KMS-11 (cell line): Measurements from ENCODE around the gene GPR141.

Source experiments
- H2AFZ ChIP-seq: fragments of 200-600 bp; sonication (generic); 2 replicates; pipeline ENCODE4 v1.6.1; 2016; ENCODE audit warnings: antibody characterized with exemption, mixed run types, low read depth
- H3K27ac ChIP-seq: fragments of 200-600 bp; sonication (generic); 2 replicates; pipeline ENCODE4 v1.6.1; 2016; ENCODE audit warnings: mild to moderate bottlenecking, mixed run types
- H3K27me3 ChIP-seq: fragments of 200-600 bp; sonication (generic); 2 replicates; pipeline ENCODE4 v1.6.1; 2017; ENCODE audit warnings: mild to moderate bottlenecking, low read depth, mixed run types, moderate library complexity; ENCODE audit not compliant: insufficient read depth
- H3K36me3 ChIP-seq: fragments of 200-600 bp; sonication (generic); 2 replicates; pipeline ENCODE4 v1.6.1; 2017; ENCODE audit warnings: mild to moderate bottlenecking, mixed run types; ENCODE audit not compliant: insufficient read depth
- H3K4me1 ChIP-seq: fragments of 200-600 bp; sonication (generic); 2 replicates; pipeline ENCODE4 v1.6.1; 2016; ENCODE audit warnings: mild to moderate bottlenecking, low read depth, mixed run types; ENCODE audit not compliant: poor library complexity, severe bottlenecking
- H3K4me2 ChIP-seq: fragments of 200-600 bp; sonication (generic); 2 replicates; pipeline ENCODE4 v1.7.0; 2016; ENCODE audit warnings: mild to moderate bottlenecking, mixed run types
- H3K4me3 ChIP-seq: fragments of 200-600 bp; sonication (generic); IDR thresholded peaks from 2 replicates; pipeline ENCODE4 v1.6.1; 2017; ENCODE audit warnings: low read depth, low read length, mixed read lengths; ENCODE audit not compliant: insufficient read depth
- H3K79me2 ChIP-seq: fragments of 200-600 bp; sonication (generic); 2 replicates; pipeline ENCODE4 v1.6.1; 2016; ENCODE audit warnings: low read depth, mixed run types; ENCODE audit not compliant: insufficient read depth
- H3K9ac ChIP-seq: fragments of 200-600 bp; sonication (generic); 2 replicates; pipeline ENCODE4 v1.6.1; 2016; ENCODE audit warnings: mild to moderate bottlenecking, mixed run types
- H4K20me1 ChIP-seq: fragments of 200-600 bp; sonication (generic); 2 replicates; pipeline ENCODE4 v1.6.1; 2016; ENCODE audit warnings: mild to moderate bottlenecking, mixed run types; ENCODE audit not compliant: insufficient read depth
- TF ChIP-seq, protein P1 (sequence below): fragments of 200-600 bp; sonication (generic); conservative IDR thresholded peaks from 2 replicates; pipeline ENCODE4 v1.6.1; 2017; ENCODE audit warnings: low read depth, mild to moderate bottlenecking, antibody characterized with exemption, low read length, moderate library complexity, mixed read lengths

Gene GPR141

DNA sequence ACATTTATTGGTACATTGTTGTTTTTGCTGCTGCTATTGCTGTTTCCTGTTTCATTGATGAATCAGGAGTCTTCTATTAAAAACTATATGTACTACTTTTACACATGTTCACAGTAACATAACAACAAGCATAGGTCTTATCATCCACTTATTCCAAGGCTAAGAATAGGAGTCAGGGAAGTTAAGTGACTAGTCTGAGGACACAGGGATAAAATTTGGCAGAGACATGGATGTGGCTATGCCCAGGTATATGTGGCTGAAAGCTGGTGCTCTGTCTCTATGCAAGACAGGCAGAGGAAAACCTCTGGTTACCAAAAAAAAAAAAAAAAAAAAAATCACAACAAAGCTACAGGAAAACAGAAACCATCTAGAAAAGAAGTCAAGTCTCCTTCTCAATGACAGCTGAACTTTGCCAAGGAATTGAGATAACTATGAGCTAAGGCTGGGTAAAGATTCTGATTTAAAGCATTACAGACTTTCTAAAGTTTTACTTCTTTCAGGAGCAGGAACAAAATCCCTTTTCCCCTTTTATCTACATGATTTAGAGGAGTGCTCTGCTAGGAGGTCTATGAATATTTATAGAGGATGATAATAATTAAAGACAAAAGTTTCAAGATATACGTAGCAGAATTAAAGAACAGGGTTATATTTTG is 70.0 kb downstream of the GPR141 start:
- Histone ChIP-seq H3K36me3 (no peaks in the 10 kb centered on the region), H3K4me2 (no peak overlapping the region)
- TF ChIP-seq, protein P1, sequence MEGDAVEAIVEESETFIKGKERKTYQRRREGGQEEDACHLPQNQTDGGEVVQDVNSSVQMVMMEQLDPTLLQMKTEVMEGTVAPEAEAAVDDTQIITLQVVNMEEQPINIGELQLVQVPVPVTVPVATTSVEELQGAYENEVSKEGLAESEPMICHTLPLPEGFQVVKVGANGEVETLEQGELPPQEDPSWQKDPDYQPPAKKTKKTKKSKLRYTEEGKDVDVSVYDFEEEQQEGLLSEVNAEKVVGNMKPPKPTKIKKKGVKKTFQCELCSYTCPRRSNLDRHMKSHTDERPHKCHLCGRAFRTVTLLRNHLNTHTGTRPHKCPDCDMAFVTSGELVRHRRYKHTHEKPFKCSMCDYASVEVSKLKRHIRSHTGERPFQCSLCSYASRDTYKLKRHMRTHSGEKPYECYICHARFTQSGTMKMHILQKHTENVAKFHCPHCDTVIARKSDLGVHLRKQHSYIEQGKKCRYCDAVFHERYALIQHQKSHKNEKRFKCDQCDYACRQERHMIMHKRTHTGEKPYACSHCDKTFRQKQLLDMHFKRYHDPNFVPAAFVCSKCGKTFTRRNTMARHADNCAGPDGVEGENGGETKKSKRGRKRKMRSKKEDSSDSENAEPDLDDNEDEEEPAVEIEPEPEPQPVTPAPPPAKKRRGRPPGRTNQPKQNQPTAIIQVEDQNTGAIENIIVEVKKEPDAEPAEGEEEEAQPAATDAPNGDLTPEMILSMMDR, result no peak

DNA sequence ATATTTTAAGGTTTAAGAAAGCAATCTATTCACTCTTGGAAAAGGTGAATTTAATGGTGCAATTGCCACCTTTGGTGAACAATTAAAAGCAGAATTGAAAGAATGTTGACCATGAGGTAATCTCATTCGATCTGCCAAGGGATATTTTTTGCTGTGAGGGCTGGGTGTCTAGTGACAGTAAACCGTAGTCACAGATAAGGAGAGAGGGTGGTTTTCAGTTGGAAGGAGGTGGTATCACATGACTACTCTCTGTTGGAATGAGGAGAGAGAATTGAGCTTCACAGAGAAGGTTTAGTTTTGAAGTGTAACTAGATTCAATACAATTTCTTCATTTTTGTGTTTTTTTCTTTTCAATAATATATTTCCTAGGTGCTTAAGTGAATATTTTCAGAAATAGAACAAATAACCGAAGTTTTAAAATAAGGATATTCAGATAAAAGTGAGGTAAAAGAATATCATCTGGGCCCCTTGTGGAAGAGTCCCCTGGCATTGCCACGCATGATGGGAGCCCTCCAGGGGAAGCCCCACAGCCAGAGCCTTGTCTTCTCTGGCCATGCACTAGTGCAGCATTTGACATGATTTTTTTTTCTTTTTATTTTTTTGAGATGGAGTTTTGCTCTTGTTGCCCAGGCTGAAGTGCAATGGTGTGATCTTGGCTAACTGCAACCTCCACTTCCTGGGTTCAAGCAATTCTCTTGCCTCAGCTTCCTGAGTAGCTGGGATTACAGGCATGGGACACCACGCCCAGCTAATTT is 73.4 kb downstream of the GPR141 start:
- no peak overlapping the region for H2AFZ ChIP-seq
- TF ChIP-seq, protein P1, result no peak

More for the DNA sequence above, 70.0 kb downstream of the GPR141 start:
- Histone ChIP-seq H3K4me3 (no peak overlapping the region), H3K9ac (no peak overlapping the region), H3K4me1 (no peaks in the 10 kb centered on the region), H4K20me1 (no peaks in the 10 kb centered on the region), H2AFZ (no peak overlapping the region), H3K27ac (no peak overlapping the region), H3K79me2 (no peaks in the 10 kb centered on the region), H3K27me3 (no peaks in the 10 kb centered on the region)

DNA sequence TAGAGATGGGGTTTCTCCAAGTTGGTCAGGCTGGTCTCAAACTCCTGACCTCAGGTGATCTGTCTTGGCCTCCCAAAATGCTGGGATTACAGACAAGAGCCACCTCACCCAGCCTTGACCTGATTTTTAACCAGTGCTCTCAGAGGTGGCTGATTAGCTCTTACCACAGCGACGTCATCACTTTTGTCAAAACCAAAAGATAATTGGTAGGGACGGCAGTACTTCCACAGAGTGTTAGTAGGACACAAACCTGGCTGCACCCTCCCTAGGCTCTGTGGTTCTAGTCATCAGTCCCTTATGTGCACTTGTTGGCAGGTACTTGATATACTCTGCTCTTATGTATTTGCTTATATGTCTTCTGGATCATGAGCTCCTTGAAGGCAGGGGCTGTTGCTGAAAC is 74.0 kb downstream of the GPR141 start:
- H3K27ac ChIP-seq, result no peak overlapping the region
- no peaks in the 10 kb centered on the region for H3K79me2 ChIP-seq
- no peaks in the 10 kb centered on the region for H3K36me3 ChIP-seq
- no peak overlapping the region for H3K4me3 ChIP-seq
- H3K9ac ChIP-seq, result no peak overlapping the region
- H3K27me3 ChIP-seq, result no peaks in the 10 kb centered on the region
- no peak overlapping the region for H2AFZ ChIP-seq
- H4K20me1 ChIP-seq, result no peaks in the 10 kb centered on the region
- no peak overlapping the region for H3K4me2 ChIP-seq
- no peaks in the 10 kb centered on the region for H3K4me1 ChIP-seq
- TF ChIP-seq, protein P1, result no peak

More for the DNA sequence above, 73.4 kb downstream of the GPR141 start:
- Histone ChIP-seq H3K36me3 (no peaks in the 10 kb centered on the region), H3K79me2 (no peaks in the 10 kb centered on the region), H3K4me1 (no peaks in the 10 kb centered on the region), H3K27me3 (no peaks in the 10 kb centered on the region), H4K20me1 (no peaks in the 10 kb centered on the region), H3K9ac (no peak overlapping the region), H3K4me2 (no peak overlapping the region), H3K4me3 (no peak overlapping the region), H3K27ac (no peak overlapping the region)

DNA sequence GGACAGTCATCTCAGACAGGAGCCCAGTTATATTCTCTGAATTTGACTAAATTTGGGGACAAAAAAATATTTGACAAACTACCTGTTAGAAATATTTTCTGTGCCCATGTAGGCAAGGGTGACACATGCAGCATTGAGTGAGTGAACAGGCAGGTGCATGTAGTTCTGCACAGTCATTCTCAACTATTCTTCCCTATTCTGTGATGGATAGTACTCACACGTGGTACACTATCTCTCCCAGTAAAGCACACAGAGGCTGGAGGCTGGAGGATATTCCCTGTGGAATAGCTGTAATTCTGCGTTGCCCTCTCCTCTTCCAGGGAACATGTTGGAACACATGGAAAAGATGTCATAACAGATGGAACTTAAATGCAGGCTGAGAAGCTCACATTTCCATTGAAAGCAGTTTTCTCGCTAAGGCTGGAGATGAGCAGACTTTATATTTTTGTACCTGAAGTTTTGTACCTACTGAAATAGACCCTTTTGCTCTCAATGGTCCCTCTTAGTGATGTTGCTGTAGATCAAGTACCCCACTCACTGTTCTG is 75.0 kb downstream of the GPR141 start:
- Histone ChIP-seq H3K4me2 (no peak overlapping the region), H3K79me2 (no peaks in the 10 kb centered on the region), H4K20me1 (no peaks in the 10 kb centered on the region), H3K9ac (no peak overlapping the region), H3K27me3 (no peaks in the 10 kb centered on the region), H3K4me1 (no peaks in the 10 kb centered on the region), H3K27ac (no peak overlapping the region), H3K4me3 (no peak overlapping the region), H3K36me3 (no peaks in the 10 kb centered on the region), H2AFZ (no peak overlapping the region)
- TF ChIP-seq, protein P1, result no peak
